Subcutaneous adipose tissue (tissue), 4 donors: ENCODE data around the gene GFRA1. TPM values are rescaled to one million over a fixed set of nuclear protein-coding genes. Genes with fewer than 3 reads are reported as not detected.

Experiments
- total RNA-seq, 4 donors: library from RNA; depleted of rRNA; stranded (reverse); fragments of >200 nt; gene quantifications; one replicate each; pipeline ENCODE4 v1.1.0, GENCODE V29; 2016
- TF ChIP-seq, protein P1 (sequence below): fragments of 450-650 bp; IDR thresholded peaks from one replicate; pipeline ENCODE4 v1.5.1; 2016; ENCODE audit warnings: low read depth, mild to moderate bottlenecking, control low read depth, antibody characterized with exemption, moderate library complexity

The GFRA1 gene
- total RNA-seq, 4 donors from 2014 or later = 47.8 to 152 (median 69.4) TPM

DNA sequence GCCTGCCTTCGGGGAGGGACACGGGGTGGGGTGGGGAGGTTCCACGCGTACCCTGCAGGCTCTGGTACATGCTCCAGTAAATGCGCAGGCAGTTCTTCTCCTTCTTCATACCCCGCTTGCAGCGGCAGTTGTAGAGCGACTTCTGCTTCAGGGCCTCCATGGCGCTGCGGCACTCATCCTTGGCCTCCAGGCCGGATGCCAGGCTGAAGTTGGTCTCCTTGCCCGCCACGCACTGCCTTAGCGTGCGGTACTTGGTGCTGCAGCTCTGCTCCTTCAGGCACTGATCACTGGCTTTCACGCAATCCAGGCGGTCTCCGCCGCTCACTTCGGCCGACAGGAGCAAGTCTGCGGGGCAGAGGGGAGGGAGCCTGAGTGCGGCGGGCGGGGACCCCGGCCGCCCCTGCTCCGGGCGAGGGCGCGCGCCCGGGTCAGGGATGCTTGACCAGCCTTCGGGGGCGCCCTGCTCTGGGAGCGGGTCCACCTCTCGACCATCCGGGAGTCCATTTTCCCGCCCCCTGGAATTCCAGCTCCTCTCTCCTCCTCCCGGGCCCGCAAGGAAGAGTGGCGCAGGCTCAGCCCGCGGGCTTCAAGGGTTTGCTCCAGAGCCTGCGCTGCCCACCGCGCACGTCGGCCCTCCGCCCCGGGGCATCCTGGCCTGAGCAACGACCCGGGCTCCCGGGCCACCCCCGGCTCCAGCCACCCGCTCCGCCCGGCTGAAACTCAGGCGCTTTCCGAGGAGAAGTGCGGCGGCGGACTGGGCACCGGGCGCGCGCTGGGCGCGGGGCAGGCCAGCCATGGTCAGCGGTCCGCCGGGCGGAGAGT, 2.0 kb downstream of the GFRA1 start:
- TF ChIP-seq, protein P1, sequence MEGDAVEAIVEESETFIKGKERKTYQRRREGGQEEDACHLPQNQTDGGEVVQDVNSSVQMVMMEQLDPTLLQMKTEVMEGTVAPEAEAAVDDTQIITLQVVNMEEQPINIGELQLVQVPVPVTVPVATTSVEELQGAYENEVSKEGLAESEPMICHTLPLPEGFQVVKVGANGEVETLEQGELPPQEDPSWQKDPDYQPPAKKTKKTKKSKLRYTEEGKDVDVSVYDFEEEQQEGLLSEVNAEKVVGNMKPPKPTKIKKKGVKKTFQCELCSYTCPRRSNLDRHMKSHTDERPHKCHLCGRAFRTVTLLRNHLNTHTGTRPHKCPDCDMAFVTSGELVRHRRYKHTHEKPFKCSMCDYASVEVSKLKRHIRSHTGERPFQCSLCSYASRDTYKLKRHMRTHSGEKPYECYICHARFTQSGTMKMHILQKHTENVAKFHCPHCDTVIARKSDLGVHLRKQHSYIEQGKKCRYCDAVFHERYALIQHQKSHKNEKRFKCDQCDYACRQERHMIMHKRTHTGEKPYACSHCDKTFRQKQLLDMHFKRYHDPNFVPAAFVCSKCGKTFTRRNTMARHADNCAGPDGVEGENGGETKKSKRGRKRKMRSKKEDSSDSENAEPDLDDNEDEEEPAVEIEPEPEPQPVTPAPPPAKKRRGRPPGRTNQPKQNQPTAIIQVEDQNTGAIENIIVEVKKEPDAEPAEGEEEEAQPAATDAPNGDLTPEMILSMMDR = no peak

DNA sequence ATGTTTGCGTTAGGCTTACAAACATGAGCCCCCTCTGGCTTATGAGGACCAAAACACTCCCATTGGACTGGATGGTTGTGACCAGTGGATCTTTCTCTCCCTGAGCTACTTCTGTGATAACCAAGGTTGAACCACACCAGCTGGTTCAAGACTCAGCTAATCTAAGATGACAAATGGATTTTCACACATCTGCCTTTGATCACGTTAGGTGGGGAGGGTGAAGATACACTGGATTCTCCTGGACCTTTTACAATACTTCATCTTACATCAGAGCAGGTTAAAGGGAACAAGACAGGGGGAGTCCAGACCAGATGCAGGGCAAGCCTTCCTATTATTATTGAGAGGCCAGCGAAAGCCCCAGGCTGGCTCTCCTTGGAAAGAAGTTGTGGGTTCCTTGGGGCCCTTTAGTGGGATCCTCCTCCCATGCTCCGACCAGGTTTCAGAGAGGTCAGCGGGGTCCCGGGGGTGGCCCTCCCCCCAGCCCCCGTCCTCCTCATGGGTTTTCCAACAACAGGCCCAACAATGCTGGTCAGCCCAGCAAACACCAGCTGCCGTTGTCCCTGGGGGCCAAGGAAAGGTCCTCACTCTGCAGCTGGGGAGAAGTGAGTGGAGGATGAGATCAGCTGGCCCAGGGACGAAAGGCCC, 2.8 kb downstream of the GFRA1 start:
- TF ChIP-seq, protein P1 = no peak

DNA sequence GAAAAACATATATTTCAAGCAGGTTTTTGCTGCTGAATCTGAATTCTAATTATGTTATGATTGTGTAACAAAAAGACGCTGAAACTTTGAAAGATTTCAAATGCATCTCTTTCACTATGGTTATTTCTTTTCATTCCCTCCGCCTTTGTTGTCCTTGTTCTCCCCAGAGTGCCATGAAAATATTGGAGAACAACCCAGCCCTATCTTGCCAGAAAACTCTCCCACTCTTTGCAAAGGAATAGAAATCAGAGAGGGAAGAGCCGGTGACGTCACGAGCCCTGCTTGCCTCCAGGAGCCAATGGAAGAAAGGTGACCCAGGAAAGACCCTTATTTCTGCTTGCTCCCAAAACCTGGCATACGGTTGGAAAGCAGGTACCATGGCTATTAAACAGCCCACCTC, 3.4 kb downstream of the GFRA1 start:
- TF ChIP-seq, protein P1 = no peak

DNA sequence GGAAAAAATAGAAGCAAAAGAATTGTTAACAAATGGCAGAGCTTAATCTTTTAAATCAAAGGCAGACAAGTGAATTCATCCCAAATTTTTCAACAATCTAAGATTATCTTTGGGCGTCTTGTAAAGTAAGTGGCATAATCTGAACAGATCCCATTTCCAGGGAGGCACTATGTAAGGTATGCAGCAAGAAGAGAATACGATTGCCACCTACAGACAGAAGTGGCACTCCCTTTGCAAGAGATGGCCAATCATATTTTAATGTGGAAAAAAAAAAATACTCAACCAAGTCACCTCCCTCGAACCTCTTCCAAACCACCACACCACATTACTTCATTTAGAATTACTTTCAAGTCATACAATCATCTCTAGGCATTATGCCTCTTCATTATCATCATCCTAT, 4.0 kb downstream of the GFRA1 start:
- TF ChIP-seq, protein P1 = no peak

DNA sequence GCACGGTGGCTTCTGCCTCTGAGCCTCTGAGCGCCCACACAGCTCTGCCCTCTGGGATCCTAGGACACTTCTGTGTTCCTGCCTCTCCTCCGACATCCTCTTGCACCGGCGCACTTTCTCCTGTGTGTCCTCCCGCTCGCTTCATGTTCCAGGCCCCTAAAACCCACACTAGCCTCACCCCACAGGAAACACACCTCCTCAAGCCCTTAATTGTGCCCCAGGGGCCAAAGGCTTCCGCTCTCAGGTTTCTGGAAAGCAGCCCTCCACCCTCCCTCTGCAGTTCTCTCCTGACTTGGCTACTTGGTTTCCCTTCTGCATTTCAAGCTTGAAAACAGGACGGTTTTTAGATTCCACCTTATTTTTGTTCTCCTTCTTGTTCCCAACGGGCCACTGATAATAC, 7.3 kb downstream of the GFRA1 start:
- TF ChIP-seq, protein P1 = no peak

DNA sequence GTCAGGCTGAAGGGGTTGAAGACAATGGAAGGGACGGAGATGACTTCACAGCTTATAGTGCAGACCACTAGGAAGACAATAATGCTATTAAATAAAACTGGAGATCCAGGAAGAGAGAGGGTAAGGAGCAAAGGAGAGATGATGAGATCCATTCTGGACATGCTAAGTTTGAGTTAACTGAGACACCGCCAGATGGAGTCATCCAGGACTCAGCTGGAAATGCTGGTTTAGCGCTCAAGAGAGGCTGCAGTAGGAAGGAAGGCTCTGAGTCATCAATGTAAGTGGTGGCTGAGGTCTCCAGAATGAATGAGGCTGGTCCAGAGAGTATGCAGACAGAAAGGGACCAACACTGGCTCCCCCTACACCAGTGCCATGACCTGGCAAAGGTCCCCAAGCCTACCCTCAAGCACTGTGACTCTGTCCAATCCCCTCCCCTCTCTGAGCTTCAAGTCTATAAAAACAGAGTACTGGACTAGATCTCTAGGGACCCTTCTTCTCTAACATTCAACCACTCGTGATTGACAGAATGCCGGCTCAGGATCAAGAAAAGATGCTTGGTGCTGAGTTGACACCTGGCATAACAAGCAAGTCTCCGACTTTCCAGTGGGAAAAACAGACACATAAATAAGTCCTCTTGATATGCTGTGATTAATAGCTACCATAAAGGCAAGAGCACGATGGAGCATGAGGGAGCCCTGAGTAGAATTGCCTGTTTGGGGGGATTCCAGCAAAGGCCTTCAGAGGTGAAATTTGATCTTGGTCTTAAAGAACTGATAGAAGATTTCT, 8.9 kb downstream of the GFRA1 start:
- TF ChIP-seq, protein P1 = no peak

DNA sequence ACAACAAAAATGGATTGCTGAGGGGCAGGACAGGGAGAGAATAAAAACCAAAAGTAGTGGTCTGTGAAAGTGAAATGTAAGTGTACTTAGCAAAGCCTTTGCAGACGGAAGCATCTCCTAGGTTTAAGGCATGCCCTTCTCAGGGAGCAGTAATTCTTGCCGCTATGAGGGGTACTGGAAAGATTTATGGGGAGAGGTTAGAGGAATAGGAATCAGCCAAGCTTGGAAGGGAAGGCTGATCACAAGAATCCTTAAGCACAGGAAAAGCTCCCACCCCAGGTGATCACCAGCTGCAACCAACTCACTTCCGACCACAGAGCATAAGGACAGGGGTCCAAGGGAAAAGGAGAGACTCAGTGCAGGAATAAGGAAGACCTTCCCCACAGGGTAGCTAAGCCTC, 10.3 kb downstream of the GFRA1 start:
- TF ChIP-seq, protein P1 = no peak
